Kidney epithelial cell (primary cell): ENCODE results near the gene ZNF423. TPM values are rescaled to one million over a fixed set of nuclear protein-coding genes. Genes with fewer than 3 reads are reported as not detected.
A peak's percentile ranks its signal among the peaks of the same experiment; 100 is the strongest.

ENCODE experiments used
- DNase-seq: peaks from one replicate; pipeline ENCODE4 v3.0.0-alpha.2; 2010; ENCODE audit warnings: low read depth
- H3K27me3 ChIP-seq: 2 replicates; pipeline ENCODE4 v1.6.0; 2011; ENCODE audit warnings: low read length; ENCODE audit not compliant: control insufficient read depth, insufficient read depth
- H3K36me3 ChIP-seq: 2 replicates; pipeline ENCODE4 v1.5.1; 2011; ENCODE audit warnings: low read length; ENCODE audit not compliant: control insufficient read depth, insufficient read depth
- H3K4me3 ChIP-seq: 2 replicates; pipeline ENCODE4 v1.5.1; 2011; ENCODE audit warnings: low read depth, mild to moderate bottlenecking, control low read depth, low read length
- total RNA-seq: library from RNA; depleted of rRNA; stranded (reverse); fragments of >200 nt; gene quantifications from 2 replicates; pipeline ENCODE4 v1.2.3, GENCODE V29; 2015
- TF ChIP-seq, protein P1 (sequence below): IDR thresholded peaks from 2 replicates; pipeline ENCODE4 v1.5.1; 2011; ENCODE audit warnings: mild to moderate bottlenecking, moderate library complexity, low read length, control low read depth, inconsistent platforms; ENCODE audit not compliant: insufficient read depth, poor library complexity, severe bottlenecking

The ZNF423 gene
- total RNA-seq, 1 donor from 2014 or later: 3.6 TPM

GRCh38 chr16:49618955-49619354 lies 237.0 kb downstream of the ZNF423 start:
- no peak overlapping the region for H3K4me3 ChIP-seq
- DNase-seq: no peak
- H3K36me3 ChIP-seq: no peaks in the 10 kb centered on the region
- no peaks in the 10 kb centered on the region for H3K27me3 ChIP-seq
- TF ChIP-seq, protein P1, sequence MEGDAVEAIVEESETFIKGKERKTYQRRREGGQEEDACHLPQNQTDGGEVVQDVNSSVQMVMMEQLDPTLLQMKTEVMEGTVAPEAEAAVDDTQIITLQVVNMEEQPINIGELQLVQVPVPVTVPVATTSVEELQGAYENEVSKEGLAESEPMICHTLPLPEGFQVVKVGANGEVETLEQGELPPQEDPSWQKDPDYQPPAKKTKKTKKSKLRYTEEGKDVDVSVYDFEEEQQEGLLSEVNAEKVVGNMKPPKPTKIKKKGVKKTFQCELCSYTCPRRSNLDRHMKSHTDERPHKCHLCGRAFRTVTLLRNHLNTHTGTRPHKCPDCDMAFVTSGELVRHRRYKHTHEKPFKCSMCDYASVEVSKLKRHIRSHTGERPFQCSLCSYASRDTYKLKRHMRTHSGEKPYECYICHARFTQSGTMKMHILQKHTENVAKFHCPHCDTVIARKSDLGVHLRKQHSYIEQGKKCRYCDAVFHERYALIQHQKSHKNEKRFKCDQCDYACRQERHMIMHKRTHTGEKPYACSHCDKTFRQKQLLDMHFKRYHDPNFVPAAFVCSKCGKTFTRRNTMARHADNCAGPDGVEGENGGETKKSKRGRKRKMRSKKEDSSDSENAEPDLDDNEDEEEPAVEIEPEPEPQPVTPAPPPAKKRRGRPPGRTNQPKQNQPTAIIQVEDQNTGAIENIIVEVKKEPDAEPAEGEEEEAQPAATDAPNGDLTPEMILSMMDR: no peak

DNA sequence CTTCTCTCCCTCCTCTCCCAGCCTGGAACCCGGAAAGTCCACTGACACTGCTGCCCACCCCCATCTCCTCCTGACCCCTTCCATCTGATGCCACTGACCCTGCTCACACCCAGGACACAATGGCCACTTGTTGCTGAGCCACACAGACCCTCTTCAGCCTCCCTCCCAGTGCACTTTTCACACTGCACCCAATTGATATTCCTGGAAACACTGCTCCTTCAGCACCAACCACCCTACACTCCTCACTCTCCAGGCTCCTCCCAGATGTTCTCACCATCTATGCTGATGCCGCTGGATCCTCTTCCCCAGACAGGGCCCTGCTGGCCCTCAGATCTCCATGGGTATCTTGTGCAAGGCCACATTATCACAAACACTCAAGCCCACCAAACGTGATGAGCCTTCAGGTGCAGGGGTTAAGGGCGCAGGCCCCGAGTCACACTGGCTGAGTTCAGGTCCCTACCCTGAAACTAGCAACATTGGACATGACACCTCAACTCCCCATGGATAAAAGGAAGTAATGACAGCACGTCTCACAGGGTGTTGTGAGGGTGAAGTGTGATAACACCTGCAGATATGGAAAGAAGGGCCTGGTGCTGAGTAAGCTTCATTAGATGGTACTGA lies 238.1 kb downstream of the ZNF423 start:
- Histone ChIP-seq H3K36me3 (no peaks in the 10 kb centered on the region), H3K27me3 (no peaks in the 10 kb centered on the region), H3K4me3 (no peak overlapping the region)
- TF ChIP-seq, protein P1: no peak
- DNase-seq: no peak

GRCh38 chr16:49617016-49617629 lies 238.8 kb downstream of the ZNF423 start:
- Histone ChIP-seq H3K27me3 (no peaks in the 10 kb centered on the region), H3K4me3 (no peak overlapping the region), H3K36me3 (no peaks in the 10 kb centered on the region)
- TF ChIP-seq, protein P1: no peak
- no peak for DNase-seq

DNA sequence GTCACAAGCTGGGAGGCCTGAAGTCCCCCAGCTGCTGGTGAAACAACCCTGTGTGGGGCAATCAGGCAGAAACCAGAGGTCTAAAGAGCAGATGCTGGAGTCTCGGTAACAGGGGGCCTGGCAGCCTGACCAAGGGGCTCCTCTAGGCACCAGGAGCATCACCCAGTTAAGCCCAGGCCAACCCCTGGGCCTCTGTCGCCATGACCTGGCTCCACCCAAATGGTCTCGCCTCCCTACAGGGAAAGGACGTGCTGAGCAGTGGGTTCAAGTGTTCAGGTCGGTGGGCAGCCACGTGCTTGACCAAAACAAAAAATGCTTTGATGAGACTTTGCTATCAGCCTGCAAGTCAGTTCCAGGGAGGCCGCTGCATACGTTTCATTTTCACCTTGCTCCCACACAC lies 240.3 kb downstream of the ZNF423 start:
- no peaks in the 10 kb centered on the region for H3K36me3 ChIP-seq
- DNase-seq: no peak
- H3K4me3 ChIP-seq: no peak overlapping the region
- no peaks in the 10 kb centered on the region for H3K27me3 ChIP-seq
- TF ChIP-seq, protein P1: no peak

- no peak overlapping the region for H3K4me3 ChIP-seq
- no peaks in the 10 kb centered on the region for H3K27me3 ChIP-seq
- no peak for DNase-seq
- TF ChIP-seq, protein P1: no peak
- H3K36me3 ChIP-seq: no peaks in the 10 kb centered on the region
Observed at GRCh38 chr16:49610983-49611382, 244.9 kb downstream of the ZNF423 start.

GRCh38 chr16:49608779-49609178 lies 247.1 kb downstream of the ZNF423 start:
- no peaks in the 10 kb centered on the region for H3K27me3 ChIP-seq
- DNase-seq: no peak

More at GRCh38 chr16:49608779-49609178, 247.1 kb downstream of the ZNF423 start:
- H3K4me3 ChIP-seq: no peak overlapping the region
- no peaks in the 10 kb centered on the region for H3K36me3 ChIP-seq
- TF ChIP-seq, protein P1: peak; percentile 64
